HepG2 (cell line): ENCODE results near the gene GDA. TPM values are rescaled to one million over a fixed set of nuclear protein-coding genes. Genes with fewer than 3 reads are reported as not detected.

ENCODE experiments used
- DMAP1 ChIP-seq: IDR thresholded peaks from 2 replicates; pipeline ENCODE4 v1.6.1; 2016
- EED ChIP-seq: sonication (generic); formaldehyde crosslinking; IDR thresholded peaks from 2 replicates; pipeline ENCODE4 v1.5.0; 2020; ENCODE audit warnings: mild to moderate bottlenecking, missing genetic modification reagents
- KDM3A ChIP-seq: IDR thresholded peaks from 2 replicates; pipeline ENCODE4 v1.6.1; 2018; ENCODE audit warnings: low read depth, missing compliant biosample characterization
- NFRKB ChIP-seq: fragments of 450-650 bp; IDR thresholded peaks from 2 replicates; pipeline ENCODE4 v1.6.1; 2017
- RORA ChIP-seq: sonication (generic); formaldehyde crosslinking; IDR thresholded peaks from 2 replicates; pipeline ENCODE4 v1.5.0; 2020; ENCODE audit warnings: mild to moderate bottlenecking, missing genetic modification reagents, moderate library complexity
- SALL1 ChIP-seq: sonication (generic); formaldehyde crosslinking; IDR thresholded peaks from 2 replicates; pipeline ENCODE4 v1.8.0; 2022; ENCODE audit warnings: mild to moderate bottlenecking, missing genetic modification reagents
- ZFP82 ChIP-seq: sonication (generic); formaldehyde crosslinking; IDR thresholded peaks from 2 replicates; pipeline ENCODE4 v1.5.1; 2020; ENCODE audit warnings: mild to moderate bottlenecking, missing genetic modification reagents, borderline replicate concordance
- ZMYM4 ChIP-seq: sonication (generic); formaldehyde crosslinking; IDR thresholded peaks from 2 replicates; pipeline ENCODE4 v1.8.1; 2023; ENCODE audit warnings: mild to moderate bottlenecking, missing genetic modification reagents
- ZNF292 ChIP-seq: sonication (generic); formaldehyde crosslinking; IDR thresholded peaks from 2 replicates; pipeline ENCODE4 v1.8.1; 2022; ENCODE audit warnings: mild to moderate bottlenecking, low read depth, missing genetic modification reagents, borderline replicate concordance
- ZNF367 ChIP-seq: sonication (generic); formaldehyde crosslinking; IDR thresholded peaks from 2 replicates; pipeline ENCODE4 v1.4.0; 2020; ENCODE audit warnings: missing genetic modification reagents, borderline replicate concordance
- ZNF552 ChIP-seq: sonication (generic); formaldehyde crosslinking; IDR thresholded peaks from 2 replicates; pipeline ENCODE4 v1.9.0; 2022; ENCODE audit warnings: missing genetic modification reagents, mild to moderate bottlenecking, borderline replicate concordance
- ZNF616 ChIP-seq: sonication (generic); formaldehyde crosslinking; IDR thresholded peaks from 2 replicates; pipeline ENCODE4 v1.5.0; 2020; ENCODE audit warnings: low read depth, mild to moderate bottlenecking, missing genetic modification reagents
- ZNF619 ChIP-seq: sonication (generic); formaldehyde crosslinking; IDR thresholded peaks from 2 replicates; pipeline ENCODE4 v1.4.0; 2020; ENCODE audit warnings: mild to moderate bottlenecking, missing genetic modification reagents
- ZNF775 ChIP-seq: sonication (generic); formaldehyde crosslinking; IDR thresholded peaks from 2 replicates; pipeline ENCODE4 v1.4.0; 2020; ENCODE audit warnings: missing genetic modification reagents, mild to moderate bottlenecking, moderate library complexity, borderline replicate concordance
- ZNF784 ChIP-seq: sonication (generic); formaldehyde crosslinking; IDR thresholded peaks from 2 replicates; pipeline ENCODE4 v1.5.1; 2020; ENCODE audit warnings: missing genetic modification reagents, mild to moderate bottlenecking, borderline replicate concordance
- polyA plus RNA-seq, 8 experiments: library from polyadenylated mRNA; depleted of rRNA in 3 of 8; stranded (reverse) in 7 of 8; unstranded in 1 of 8; fragments of >200 nt; fragmentation: Illumina TruSeq in 4 of 8; extraction: Trizol in 4 of 8; gene quantifications; 2 replicates each; pipeline versions ENCODE4 v1.2.1 to v1.2.3, GENCODE V29; 2011 to 2016; ENCODE audit warnings: low read depth in 4 of 8, missing spikeins in 1 of 8, mixed read lengths in 1 of 8; ENCODE audit not compliant: insufficient read depth in 1 of 8
- total RNA-seq, 5 experiments: library from RNA; depleted of rRNA; stranded (reverse); fragments of >200 nt; fragmentation: Illumina TruSeq; extraction: Trizol; gene quantifications; 2 replicates each; pipeline ENCODE4 v1.2.3, GENCODE V29; 2016; ENCODE audit warnings: low read depth in 1 of 5
- TF ChIP-seq, protein P1 (sequence below): sonication (generic); formaldehyde crosslinking; IDR thresholded peaks from 2 replicates; pipeline ENCODE4 v1.5.0; 2020; ENCODE audit warnings: missing genetic modification reagents
- TF ChIP-seq, protein P2 (sequence below): sonication (generic); formaldehyde crosslinking; IDR thresholded peaks from 2 replicates; pipeline ENCODE4 v1.8.1; 2022; ENCODE audit warnings: mild to moderate bottlenecking, missing genetic modification reagents
- TF ChIP-seq, protein P3 (sequence below): sonication (generic); formaldehyde crosslinking; IDR thresholded peaks from 2 replicates; pipeline ENCODE4 v1.4.0; 2020; ENCODE audit warnings: missing genetic modification reagents, borderline replicate concordance
- TF ChIP-seq, protein P4 (sequence below): sonication (generic); formaldehyde crosslinking; IDR thresholded peaks from 2 replicates; pipeline ENCODE4 v1.4.0; 2020; ENCODE audit warnings: missing genetic modification reagents

GDA gene
- total and polyA plus RNA-seq, 2 of the 13 experiments (the other 11 are each of a cell fraction or from before 2014, with no cell fraction given), result 0.15 to 0.99 TPM

DNA sequence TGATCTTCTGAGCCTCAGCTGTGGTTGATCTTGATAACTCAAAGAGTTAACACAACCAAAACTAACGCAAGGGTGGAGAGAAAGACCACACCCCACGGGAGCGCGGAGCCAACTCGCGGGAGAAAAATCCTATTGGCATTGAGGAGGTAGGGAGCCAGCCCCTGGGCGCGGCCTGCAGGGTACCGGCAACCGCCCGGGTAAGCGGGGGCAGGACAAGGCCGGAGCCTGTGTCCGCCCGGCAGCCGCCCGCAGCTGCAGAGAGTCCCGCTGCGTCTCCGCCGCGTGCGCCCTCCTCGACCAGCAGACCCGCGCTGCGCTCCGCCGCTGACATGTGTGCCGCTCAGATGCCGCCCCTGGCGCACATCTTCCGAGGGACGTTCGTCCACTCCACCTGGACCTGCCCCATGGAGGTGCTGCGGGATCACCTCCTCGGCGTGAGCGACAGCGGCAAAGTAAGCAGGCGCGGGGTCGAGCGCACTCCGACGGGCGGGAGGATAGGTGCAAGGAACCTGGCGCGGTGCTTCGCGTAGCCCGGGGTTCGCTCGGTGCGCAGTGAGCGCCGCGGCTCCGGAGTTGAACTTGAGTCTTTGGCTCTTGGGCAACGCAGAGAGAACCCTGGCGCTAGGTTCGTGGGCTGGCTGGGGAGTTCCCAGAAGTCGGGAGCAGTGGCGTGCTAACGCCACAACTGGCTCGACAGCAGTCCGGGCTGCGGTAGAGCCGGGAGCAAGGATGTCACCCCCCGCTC is at the start of gene GDA (continued):
- TF ChIP-seq KDM3A (peak; percentile 56; the same call in 1 of the 2 replicates), ZNF784 (CRISPR knock-in tag) (peak; percentile 67; the same call in 1 of the 2 replicates), RORA (CRISPR knock-in tag) (no peak), NFRKB (no peak), ZNF616 (CRISPR knock-in tag) (peak; percentile 75), ZNF619 (peak; percentile 90; the same call in 1 of the 2 replicates), ZNF292 (CRISPR knock-in tag) (0 out of 2 replicates have a peak, but pooled peaks have one; percentile 56), ZNF552 (peak; percentile 83; the same call in 1 of the 2 replicates), ZMYM4 (CRISPR knock-in tag) (peak; percentile 63), ZNF367 (no peak; the same call in 1 of the 2 replicates), ZNF775 (CRISPR knock-in tag) (no peak), EED (CRISPR knock-in tag) (peak; percentile 84; the same call in 1 of the 2 replicates), ZFP82 (CRISPR knock-in tag) (no peak), DMAP1 (peak; percentile 17; the same call in 1 of the 2 replicates), SALL1 (CRISPR knock-in tag) (peak; percentile 80)
- TF ChIP-seq, protein P1, sequence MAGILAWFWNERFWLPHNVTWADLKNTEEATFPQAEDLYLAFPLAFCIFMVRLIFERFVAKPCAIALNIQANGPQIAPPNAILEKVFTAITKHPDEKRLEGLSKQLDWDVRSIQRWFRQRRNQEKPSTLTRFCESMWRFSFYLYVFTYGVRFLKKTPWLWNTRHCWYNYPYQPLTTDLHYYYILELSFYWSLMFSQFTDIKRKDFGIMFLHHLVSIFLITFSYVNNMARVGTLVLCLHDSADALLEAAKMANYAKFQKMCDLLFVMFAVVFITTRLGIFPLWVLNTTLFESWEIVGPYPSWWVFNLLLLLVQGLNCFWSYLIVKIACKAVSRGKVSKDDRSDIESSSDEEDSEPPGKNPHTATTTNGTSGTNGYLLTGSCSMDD (CRISPR knock-in tag), result peak; percentile 92; the same call in 1 of the 2 replicates
- TF ChIP-seq, protein P2, sequence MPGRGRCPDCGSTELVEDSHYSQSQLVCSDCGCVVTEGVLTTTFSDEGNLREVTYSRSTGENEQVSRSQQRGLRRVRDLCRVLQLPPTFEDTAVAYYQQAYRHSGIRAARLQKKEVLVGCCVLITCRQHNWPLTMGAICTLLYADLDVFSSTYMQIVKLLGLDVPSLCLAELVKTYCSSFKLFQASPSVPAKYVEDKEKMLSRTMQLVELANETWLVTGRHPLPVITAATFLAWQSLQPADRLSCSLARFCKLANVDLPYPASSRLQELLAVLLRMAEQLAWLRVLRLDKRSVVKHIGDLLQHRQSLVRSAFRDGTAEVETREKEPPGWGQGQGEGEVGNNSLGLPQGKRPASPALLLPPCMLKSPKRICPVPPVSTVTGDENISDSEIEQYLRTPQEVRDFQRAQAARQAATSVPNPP, result no peak
- TF ChIP-seq, protein P3, sequence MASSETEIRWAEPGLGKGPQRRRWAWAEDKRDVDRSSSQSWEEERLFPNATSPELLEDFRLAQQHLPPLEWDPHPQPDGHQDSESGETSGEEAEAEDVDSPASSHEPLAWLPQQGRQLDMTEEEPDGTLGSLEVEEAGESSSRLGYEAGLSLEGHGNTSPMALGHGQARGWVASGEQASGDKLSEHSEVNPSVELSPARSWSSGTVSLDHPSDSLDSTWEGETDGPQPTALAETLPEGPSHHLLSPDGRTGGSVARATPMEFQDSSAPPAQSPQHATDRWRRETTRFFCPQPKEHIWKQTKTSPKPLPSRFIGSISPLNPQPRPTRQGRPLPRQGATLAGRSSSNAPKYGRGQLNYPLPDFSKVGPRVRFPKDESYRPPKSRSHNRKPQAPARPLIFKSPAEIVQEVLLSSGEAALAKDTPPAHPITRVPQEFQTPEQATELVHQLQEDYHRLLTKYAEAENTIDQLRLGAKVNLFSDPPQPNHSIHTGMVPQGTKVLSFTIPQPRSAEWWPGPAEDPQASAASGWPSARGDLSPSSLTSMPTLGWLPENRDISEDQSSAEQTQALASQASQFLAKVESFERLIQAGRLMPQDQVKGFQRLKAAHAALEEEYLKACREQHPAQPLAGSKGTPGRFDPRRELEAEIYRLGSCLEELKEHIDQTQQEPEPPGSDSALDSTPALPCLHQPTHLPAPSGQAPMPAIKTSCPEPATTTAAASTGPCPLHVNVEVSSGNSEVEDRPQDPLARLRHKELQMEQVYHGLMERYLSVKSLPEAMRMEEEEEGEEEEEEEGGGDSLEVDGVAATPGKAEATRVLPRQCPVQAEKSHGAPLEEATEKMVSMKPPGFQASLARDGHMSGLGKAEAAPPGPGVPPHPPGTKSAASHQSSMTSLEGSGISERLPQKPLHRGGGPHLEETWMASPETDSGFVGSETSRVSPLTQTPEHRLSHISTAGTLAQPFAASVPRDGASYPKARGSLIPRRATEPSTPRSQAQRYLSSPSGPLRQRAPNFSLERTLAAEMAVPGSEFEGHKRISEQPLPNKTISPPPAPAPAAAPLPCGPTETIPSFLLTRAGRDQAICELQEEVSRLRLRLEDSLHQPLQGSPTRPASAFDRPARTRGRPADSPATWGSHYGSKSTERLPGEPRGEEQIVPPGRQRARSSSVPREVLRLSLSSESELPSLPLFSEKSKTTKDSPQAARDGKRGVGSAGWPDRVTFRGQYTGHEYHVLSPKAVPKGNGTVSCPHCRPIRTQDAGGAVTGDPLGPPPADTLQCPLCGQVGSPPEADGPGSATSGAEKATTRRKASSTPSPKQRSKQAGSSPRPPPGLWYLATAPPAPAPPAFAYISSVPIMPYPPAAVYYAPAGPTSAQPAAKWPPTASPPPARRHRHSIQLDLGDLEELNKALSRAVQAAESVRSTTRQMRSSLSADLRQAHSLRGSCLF (CRISPR knock-in tag), result no peak
- TF ChIP-seq, protein P4, sequence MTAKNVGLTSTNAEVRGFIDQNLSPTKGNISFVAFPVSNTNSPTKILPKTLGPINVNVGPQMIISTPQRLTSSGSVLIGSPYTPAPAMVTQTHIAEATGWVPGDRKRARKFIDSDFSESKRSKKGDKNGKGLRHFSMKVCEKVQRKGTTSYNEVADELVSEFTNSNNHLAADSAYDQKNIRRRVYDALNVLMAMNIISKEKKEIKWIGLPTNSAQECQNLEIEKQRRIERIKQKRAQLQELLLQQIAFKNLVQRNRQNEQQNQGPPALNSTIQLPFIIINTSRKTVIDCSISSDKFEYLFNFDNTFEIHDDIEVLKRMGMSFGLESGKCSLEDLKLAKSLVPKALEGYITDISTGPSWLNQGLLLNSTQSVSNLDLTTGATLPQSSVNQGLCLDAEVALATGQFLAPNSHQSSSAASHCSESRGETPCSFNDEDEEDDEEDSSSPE (CRISPR knock-in tag), result peak; percentile 83; the same call in 1 of the 2 replicates
